T-helper 22 cell (primary cell): Measurements from ENCODE around the gene SERPINA10.
"Not testable (repeated sequence)": the region's sequence is repeated elsewhere in the genome, so short reads cannot be mapped to it uniquely, and the experiment has no call there.

Experiments
- DNase-seq: peaks from one replicate; pipeline ENCODE4 v3.0.0-alpha.2; 2020; ENCODE audit warnings: low read depth

Gene SERPINA10

DNA sequence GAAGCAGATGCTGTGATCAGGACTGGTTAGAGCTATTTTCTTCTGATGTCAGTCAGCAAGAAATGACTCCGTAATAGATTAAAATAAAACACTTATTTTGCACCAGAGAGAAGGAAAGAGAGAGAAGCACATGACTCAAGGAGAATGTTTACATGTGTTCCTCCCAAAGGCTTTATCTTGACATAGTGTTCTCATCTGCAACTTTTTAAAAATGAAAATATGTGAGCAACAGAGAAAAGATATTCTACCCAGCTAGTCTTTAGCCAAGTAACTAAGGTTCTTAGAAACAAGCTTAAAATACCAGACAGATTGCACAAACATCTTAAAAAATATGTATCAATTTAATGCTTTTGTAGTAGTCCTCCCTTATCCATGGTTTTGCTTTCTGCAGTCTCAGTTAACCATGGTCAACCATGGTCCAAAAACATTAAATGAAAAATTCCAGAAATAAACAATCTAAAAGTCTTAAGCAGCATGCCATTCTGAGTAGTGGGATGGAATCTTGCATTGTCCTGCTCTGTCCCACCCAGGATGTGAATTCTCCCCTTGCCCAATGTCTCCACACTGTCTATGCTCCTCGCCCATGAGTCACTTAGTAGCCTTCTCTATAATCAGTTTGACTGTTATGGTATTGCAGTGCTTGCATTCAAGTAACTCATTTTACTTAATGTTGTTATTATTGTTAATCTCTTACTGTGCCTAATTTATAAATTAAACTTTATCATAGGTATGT is 9.9 kb downstream of the SERPINA10 start:
- DNase-seq = no peak

DNA sequence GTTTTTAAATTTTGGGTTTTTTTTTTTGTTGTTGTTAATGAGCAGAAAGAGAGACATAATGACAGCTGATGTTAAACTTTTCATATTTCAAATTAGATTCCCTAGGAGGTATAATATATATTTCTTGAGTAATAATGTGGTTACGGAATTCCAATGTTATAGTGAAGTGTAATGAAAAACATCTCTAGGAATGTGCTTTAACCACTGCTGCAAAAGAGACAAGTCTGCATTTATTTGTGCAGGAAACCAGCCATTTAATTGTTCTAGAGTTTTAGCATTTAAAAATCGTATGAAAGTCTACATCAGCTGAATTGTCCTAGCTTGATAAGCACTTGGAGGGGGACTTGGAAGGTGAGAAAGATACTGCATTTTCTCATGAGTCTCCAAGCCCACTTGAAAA is 14.3 kb downstream of the SERPINA10 start:
- no peak for DNase-seq

DNA sequence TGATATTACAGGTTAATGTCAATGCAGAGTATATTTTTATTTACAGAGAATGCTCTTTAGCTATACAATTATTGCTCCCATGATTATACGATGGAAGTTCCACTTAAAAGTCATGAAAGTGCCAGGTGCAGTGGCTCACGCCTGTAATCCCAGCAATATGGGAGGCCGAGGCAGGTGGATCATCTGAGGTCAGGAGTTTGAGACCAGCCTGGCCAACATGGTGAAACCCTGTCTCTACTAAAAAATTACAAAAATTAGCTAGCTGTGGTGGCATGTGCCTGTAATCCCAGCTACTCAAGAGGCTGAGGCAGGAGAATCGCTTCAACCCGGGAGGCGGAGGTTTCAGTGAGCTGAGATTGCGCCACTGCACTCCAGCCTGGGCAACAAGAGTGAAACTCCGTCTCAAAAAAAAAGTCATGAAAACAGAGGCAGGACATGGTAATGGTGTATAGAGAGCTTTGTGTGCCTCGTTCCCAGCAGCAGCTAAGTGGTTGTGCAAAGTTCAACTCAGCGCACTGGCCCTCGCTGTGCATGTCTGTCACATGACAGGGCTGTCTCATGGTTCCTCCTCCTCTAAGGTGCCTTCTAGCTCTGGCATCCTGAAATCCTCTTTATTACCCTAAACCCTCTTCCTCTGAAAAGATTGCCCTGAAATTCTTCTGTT is 16.0 kb downstream of the SERPINA10 start:
- not testable (repeated sequence) for DNase-seq

GRCh38 chr14:94269156-94269555 is 23.9 kb downstream of the SERPINA10 start:
- DNase-seq = no peak

DNA sequence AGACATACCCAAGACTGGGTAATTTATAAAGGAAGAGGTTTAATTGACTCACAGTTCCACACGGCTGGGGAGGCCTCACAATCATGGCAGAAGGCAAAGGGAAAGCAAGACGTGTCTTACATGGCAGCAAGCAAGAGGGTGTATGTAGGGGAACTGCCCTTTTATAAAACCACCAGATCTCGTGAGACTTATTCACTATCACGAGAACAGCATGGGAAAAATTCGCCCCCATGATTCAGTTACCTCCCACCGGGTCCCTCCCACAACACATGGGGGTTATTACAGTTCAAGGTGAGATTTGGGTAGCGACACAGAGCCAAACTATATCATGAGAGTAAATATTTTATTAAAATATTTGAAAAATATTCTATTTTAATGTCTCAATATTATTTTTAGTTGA is 24.5 kb downstream of the SERPINA10 start:
- not testable (repeated sequence) for DNase-seq

- DNase-seq = no peak
These were observed 25.7 kb downstream of the SERPINA10 start for GRCh38 chr14:94267352-94267751.

DNA sequence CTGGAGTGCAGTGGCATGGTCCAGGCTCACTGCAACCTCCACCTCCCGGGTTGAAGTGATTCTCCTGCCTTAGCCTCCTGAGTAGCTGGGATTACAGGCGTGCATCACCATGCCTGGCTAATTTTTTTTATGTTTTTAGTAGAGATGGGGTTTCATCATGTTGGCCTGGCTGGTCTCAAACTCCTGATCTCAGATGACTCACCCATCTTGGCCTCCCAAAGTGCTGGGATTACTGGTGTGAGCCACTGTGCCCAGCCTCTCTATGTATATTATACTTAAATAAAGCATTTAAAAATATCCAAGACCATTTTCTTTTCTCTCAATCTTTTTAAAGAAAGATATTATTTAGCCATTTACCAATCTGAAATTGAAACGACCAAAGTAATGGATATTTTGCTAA is 28.9 kb downstream of the SERPINA10 start:
- not testable (repeated sequence) for DNase-seq

- DNase-seq = no peak
These were observed 48.9 kb downstream of the SERPINA10 start for GRCh38 chr14:94244182-94244581.

DNA sequence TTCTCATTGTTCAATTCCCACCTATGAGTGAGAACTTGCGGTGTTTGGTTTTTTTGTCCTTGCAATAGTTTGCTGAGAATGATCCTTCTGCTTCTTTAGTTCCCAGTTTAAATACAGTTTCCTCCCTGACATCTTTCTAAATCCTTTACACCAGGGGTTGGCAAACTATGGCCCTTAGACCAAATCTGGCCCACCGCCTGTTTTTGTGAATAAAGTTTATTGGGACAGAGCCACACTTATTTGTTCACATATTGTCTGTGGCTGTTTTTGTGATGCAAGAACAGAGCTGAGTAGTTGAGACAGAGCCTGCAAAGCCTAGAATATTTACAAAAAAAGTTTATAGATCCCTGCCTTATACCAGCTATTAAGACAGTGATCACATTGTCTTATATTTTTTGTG is 53.7 kb downstream of the SERPINA10 start:
- no peak for DNase-seq

GRCh38 chr14:94237983-94238382 is 55.1 kb downstream of the SERPINA10 start:
- DNase-seq = no peak

GRCh38 chr14:94237046-94237445 is 56.0 kb downstream of the SERPINA10 start:
- DNase-seq = no peak
